ENCODE measurements around the gene ANKRD29.
"Not testable (repeated sequence)": the region's sequence is repeated elsewhere in the genome, so short reads cannot be mapped to it uniquely, and the experiment has no call there.

ANKRD29 gene

DNA sequence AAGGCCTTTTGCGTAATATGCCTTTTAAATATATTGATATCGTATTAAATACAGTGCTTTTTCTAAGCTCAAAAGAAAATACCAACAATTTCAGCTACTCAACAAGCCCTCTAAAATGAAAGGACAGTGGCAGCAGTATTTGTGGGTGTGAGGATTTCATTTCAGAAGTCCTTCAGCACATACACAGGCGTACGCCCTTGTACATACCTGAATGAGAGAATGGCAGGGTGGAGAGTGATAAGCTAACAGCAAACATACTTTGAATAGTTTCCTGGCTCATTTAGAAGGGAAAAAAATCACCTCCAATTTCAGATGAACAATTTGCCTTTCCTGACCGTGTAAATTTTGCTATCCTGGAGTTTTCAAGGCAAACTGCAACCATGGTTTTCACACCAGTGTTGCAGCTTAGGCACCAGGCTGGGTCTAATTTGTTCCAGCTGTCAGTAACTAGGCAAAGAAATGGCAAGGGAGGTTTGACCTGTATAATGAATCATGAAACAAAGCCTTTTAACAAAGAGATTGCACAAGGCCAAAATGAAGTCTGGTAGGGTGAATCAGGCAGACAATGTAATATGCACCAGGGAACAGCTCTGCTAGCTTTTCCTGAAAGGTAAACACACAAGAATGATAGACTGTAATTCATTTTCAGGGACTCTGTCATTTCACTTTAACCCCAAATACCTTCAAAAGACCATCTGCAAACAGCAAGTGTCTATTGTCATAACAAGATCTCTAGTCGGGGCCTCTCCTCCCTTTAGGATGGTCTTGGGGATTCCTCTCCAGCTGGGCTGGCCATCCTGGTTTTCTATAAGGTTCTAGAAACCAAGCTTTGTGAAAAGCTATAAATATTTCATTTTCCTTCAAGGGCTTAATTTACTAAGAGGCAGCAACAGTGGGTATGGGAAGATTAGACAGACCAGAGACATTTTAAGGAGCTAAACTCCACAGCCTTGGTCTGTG lies 11.5 kb downstream of the ANKRD29 start:
- H3K9me3 Mint-ChIP-seq: no peaks in the 10 kb centered on the region

DNA sequence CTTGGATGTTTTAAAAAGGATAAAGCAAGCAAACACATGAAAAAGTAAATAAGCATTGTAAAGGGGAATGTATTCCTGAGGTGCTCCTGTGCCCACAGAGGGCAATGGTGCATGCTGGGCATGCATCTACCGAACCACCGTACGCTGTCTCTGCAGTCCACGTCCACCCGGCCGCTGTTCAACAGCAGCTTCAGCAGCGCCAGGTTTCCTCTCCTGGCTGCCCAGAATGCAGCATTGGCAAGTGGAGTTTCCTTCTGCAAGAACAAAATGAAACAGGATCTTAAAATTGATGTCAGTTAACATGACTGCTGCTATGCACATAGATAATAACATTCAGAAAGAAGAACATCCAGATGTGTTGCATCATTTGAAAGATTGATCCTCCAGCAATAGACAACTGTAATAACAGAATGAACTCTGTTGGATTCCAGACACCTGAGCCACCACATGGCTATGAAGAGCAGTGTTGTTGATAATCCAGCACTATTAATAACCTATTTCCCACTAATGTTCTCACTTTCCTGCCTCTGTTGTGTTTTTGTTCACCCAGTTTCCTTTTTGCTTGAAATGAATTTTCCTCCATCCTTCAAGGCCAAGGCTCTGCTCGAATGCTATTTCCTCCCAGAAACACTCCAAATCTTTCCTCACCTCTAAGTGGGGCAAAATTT lies 13.6 kb downstream of the ANKRD29 start:
- peaks cover 33% of the 10 kb centered on the region for H3K27me3 Mint-ChIP-seq
- no peaks in the 10 kb centered on the region for H3K4me1 Mint-ChIP-seq
- no peak for DNase-seq (ENCODE audit: low spot score in 2 of 2)
- ATAC-seq (replicated peaks; ENCODE audit: extremely low read depth, poor library complexity, severe bottlenecking): no peak
- no peaks in the 10 kb centered on the region for H3K9me3 Mint-ChIP-seq
- no peak overlapping the region for H3K27ac Mint-ChIP-seq (ENCODE audit: low read depth)
- no peak overlapping the region for H3K4me3 Mint-ChIP-seq
- no peaks in the 10 kb centered on the region for H3K36me3 Mint-ChIP-seq (ENCODE audit: insufficient read depth)

More for the DNA sequence above, 11.5 kb downstream of the ANKRD29 start:
- Mint-ChIP-seq H3K36me3 (ENCODE audit: insufficient read depth) (no peaks in the 10 kb centered on the region), H3K4me1 (no peaks in the 10 kb centered on the region), H3K4me3 (no peak overlapping the region), H3K27ac (ENCODE audit: low read depth) (no peak overlapping the region), H3K27me3 (peaks cover 33% of the 10 kb centered on the region)
- ATAC-seq (replicated peaks; ENCODE audit: extremely low read depth, poor library complexity, severe bottlenecking) (no peak), DNase-seq (ENCODE audit: low spot score in 2 of 2) (no peak)

DNA sequence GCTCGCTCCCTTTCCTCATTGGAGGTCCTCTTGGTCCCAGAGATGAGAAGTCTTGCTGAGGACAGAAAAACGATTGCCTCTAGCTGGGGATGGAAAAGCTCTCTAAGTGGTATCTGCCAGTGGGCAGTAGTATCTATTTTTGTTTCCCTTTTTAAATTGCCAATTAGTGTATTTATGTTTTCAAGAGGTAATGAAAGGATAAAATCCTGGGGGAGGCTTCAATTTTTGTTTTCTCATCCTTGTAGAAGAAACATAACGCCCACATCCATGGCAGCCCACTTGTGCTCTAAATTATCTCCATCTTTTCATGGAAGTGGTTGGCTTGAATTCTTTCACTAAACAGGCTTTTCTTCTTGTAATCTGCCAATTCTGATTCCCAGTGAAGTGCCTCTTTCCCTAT lies 14.3 kb downstream of the ANKRD29 start:
- Mint-ChIP-seq H3K4me1 (no peaks in the 10 kb centered on the region), H3K4me3 (no peak overlapping the region), H3K27me3 (peaks cover 33% of the 10 kb centered on the region), H3K27ac (ENCODE audit: low read depth) (no peak overlapping the region), H3K9me3 (no peaks in the 10 kb centered on the region), H3K36me3 (ENCODE audit: insufficient read depth) (no peaks in the 10 kb centered on the region)
- DNase-seq (ENCODE audit: low spot score in 2 of 2): no peak
- no peak for ATAC-seq (replicated peaks; ENCODE audit: extremely low read depth, poor library complexity, severe bottlenecking)

DNA sequence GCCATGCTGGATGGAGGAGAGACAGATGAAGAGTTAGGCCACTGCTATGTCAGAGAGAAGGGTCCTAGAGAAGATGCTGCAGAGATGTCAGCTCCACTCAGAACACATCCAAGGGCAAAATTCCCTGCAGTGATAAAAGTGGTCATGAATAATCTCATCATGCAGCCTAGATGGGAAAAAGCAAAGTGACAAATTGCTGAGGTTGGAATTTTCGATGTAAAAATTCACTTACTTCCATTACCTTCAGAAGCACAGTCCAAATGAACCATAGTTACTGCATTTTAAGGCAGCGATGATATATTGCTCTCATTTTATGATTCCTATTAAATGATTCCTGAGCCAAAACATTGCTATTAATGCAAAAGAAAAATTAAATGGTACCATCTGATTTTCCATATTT lies 16.4 kb downstream of the ANKRD29 start:
- H3K9me3 Mint-ChIP-seq: no peaks in the 10 kb centered on the region
- H3K4me3 Mint-ChIP-seq: no peak overlapping the region
- no peak overlapping the region for H3K27ac Mint-ChIP-seq (ENCODE audit: low read depth)
- H3K27me3 Mint-ChIP-seq: peaks cover 18% of the 10 kb centered on the region
- no peaks in the 10 kb centered on the region for H3K4me1 Mint-ChIP-seq
- ATAC-seq (replicated peaks; ENCODE audit: extremely low read depth, poor library complexity, severe bottlenecking) (no peak), DNase-seq (ENCODE audit: low spot score in 2 of 2) (no peak)
- H3K36me3 Mint-ChIP-seq (ENCODE audit: insufficient read depth): no peaks in the 10 kb centered on the region

DNA sequence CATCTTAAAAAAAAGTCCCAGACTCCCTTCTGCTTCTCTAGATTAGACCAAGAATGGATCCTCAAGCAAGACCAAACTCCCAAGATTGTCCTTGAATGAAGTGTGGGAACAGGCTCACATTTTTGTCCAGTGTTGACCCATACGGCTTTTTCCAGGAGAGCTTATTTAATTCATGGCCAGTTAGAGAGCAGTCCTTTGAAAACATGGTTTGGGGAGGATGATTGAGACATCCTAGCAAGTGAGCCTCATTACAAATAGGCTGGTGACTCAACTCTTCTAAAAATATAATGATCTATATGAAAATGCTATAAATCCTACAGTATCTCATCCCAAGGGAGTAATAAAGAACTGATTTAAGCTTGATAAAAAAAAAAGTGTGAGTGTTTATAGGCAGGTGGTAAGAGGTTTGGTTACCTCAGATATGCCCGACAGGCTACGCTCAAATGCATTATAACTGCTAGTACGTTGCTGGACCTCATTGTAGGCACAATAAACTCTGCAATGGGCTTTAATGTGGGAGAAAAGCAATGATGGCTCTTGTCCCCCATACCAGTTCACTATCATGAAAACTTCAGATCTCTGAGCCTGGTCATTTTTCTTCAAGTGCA lies 17.0 kb downstream of the ANKRD29 start:
- ATAC-seq (replicated peaks; ENCODE audit: extremely low read depth, poor library complexity, severe bottlenecking): no peak
- Mint-ChIP-seq H3K27ac (ENCODE audit: low read depth) (no peak overlapping the region), H3K4me3 (no peak overlapping the region), H3K9me3 (no peaks in the 10 kb centered on the region), H3K36me3 (ENCODE audit: insufficient read depth) (no peaks in the 10 kb centered on the region), H3K27me3 (peaks cover 17% of the 10 kb centered on the region), H3K4me1 (no peaks in the 10 kb centered on the region)
- DNase-seq (ENCODE audit: low spot score in 2 of 2): no peak

DNA sequence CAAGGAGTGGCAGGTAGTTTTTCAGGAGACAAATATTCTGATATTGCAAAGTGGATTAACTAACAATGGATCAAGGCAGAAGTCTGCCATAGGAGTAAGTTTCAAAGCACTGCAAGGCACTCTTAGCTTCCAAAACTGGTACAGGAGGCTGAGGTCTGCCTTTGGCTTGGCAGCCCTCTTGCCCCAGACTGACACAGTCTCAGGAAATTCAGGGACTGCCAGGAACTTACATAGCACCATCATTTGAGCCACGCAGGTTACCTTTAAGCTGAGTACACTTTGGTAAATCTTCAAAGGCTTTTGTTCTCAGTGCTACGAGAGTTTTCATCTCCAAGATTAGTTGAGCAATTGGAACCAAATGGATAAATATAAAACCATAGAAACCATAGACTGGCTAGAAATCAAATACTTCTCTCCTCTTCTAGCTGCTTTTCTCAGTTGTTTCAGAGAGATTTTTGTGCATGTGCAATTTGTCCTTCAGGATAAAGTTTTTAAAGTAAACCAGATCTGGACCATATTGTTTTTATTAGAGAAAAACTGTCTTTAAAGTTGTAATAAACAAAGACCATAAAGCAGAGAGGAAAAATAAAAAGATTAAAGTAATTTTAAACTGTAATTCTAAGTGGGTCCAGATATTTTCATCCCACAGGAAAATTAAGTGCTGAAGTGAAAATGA lies 18.8 kb downstream of the ANKRD29 start:
- no peak for DNase-seq (ENCODE audit: low spot score in 2 of 2)

DNA sequence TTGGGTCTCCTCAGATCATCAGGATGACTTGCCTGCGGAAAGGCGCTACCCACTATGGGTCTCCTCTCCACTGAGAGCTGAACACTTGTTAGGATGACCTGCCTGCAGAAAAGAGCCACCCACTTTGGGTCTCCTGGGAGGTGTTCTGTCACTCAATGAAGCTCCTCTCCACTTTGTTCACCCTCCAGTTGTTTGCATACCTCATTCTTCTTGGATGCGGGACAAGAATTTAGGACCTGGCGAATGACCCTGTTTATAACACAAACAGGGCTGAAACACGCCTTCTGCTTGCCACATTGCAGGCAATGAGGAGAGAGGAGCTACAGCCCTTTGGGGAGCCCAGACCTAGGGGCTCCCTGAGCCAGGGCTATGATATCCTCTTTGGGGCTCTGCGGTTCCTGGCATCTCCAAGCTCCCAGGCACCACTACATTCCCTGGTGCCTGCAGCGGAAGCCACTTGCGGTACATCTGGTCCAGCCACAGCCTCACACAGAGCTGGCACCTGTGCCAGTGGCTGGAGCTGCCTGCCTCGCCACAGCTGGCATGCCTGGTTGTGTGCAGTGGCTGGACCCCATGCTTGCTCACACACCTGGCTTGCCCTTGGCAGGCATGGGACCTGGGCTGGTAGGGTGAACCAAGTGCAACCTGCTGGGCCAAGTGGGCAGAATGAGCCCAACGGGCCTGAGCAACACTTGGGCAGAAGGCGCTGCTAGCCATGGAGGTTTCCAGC lies 20.6 kb downstream of the ANKRD29 start:
- H3K27ac Mint-ChIP-seq (ENCODE audit: low read depth): no peak overlapping the region
- H3K9me3 Mint-ChIP-seq: no peaks in the 10 kb centered on the region
- ATAC-seq (replicated peaks; ENCODE audit: extremely low read depth, poor library complexity, severe bottlenecking) (no peak), DNase-seq (ENCODE audit: low spot score in 2 of 2) (no peak)
- no peak overlapping the region for H3K4me3 Mint-ChIP-seq
- no peaks in the 10 kb centered on the region for H3K36me3 Mint-ChIP-seq (ENCODE audit: insufficient read depth)
- H3K27me3 Mint-ChIP-seq: peaks cover 4% of the 10 kb centered on the region
- no peaks in the 10 kb centered on the region for H3K4me1 Mint-ChIP-seq

More for the DNA sequence above, 18.8 kb downstream of the ANKRD29 start:
- Mint-ChIP-seq H3K4me1 (no peaks in the 10 kb centered on the region), H3K4me3 (no peak overlapping the region), H3K9me3 (no peaks in the 10 kb centered on the region), H3K27me3 (peaks cover 17% of the 10 kb centered on the region), H3K27ac (ENCODE audit: low read depth) (no peak overlapping the region), H3K36me3 (ENCODE audit: insufficient read depth) (no peaks in the 10 kb centered on the region)
- no peak for ATAC-seq (replicated peaks; ENCODE audit: extremely low read depth, poor library complexity, severe bottlenecking)

DNA sequence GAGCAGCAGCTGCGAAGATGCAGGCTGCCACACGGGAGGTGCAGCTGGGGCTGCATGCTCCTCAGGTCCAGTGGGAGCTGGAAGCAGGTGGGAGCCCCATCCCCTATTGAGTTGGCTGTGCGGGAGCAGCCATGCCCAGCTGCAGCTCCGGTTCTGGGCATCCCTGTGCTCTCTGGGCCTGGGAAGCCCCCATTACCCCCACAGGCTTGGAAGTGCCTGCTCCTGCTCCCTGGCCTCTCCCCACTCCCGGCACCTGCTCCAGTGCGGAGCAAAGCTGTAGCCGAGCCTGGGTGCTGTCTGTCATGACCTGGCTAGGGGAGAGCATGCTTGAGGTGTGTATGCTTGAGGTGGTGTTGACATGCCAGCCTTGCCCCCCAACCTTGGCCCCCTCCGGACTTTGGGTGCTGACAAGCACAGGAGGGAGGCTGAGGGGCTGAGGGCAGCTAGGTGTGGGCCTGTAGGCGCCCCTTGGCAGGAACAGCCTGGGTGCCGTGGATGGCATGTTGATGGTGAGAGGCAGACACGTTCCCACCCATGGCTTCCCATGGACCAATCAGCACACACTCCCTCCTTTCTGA lies 21.5 kb downstream of the ANKRD29 start:
- Mint-ChIP-seq H3K4me3 (no peak overlapping the region), H3K4me1 (no peaks in the 10 kb centered on the region), H3K36me3 (ENCODE audit: insufficient read depth) (no peaks in the 10 kb centered on the region), H3K9me3 (no peaks in the 10 kb centered on the region), H3K27ac (ENCODE audit: low read depth) (no peak overlapping the region), H3K27me3 (no peaks in the 10 kb centered on the region)
- no peak for ATAC-seq (replicated peaks; ENCODE audit: extremely low read depth, poor library complexity, severe bottlenecking)
- DNase-seq (ENCODE audit: low spot score in 2 of 2): no peak

DNA sequence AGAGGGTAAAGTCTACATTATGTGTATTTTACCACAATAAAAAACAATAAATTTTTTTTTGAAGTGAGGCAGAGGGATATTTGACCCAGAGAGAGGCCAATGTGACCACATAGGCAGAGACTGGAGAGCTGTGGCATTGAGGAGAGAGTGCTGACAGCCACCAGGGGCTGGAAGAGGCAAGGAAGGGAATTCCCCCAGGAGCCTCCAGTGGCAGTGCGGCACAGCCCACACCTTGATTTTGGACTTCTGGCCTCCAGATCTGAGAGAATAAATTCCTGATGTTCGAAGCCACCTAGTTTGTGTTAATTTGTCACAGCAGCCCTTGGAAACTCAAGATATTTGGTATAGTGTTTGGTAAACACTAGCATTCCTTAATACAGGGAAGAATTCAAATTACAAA lies 22.7 kb downstream of the ANKRD29 start:
- Mint-ChIP-seq H3K4me1 (no peaks in the 10 kb centered on the region), H3K36me3 (ENCODE audit: insufficient read depth) (no peaks in the 10 kb centered on the region), H3K9me3 (no peaks in the 10 kb centered on the region), H3K27ac (ENCODE audit: low read depth) (no peak overlapping the region), H3K4me3 (no peak overlapping the region), H3K27me3 (peaks cover 10% of the 10 kb centered on the region)
- DNase-seq (ENCODE audit: low spot score in 2 of 2): no peak
- no peak for ATAC-seq (replicated peaks; ENCODE audit: extremely low read depth, poor library complexity, severe bottlenecking)

DNA sequence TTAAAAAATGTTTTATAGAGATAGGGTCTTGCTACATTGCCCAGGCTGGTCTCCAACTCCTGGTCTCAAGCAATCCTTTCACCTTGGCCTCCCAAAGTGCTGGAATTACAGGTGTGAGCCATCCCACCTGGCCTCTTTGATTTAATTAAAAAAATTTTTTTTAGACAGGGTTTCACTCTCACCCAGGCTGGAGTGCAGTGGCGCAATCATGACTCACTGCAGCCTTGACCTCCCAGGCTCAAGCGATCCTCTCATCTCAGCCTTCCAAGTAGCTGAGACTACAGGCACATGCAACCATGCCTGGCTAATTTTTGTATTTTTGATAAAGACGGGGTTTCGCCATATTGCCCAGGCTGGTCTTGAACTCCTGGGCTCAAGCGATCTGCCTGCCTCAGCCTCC lies 26.3 kb downstream of the ANKRD29 start:
- DNase-seq (ENCODE audit: low spot score in 2 of 2); H3K27ac Mint-ChIP-seq (ENCODE audit: low read depth); H3K9me3 Mint-ChIP-seq; H3K4me1 Mint-ChIP-seq; H3K4me3 Mint-ChIP-seq; H3K36me3 Mint-ChIP-seq (ENCODE audit: insufficient read depth); ATAC-seq (replicated peaks; ENCODE audit: extremely low read depth, poor library complexity, severe bottlenecking): not testable (repeated sequence)
- H3K27me3 Mint-ChIP-seq: peaks cover 31% of the 10 kb centered on the region

DNA sequence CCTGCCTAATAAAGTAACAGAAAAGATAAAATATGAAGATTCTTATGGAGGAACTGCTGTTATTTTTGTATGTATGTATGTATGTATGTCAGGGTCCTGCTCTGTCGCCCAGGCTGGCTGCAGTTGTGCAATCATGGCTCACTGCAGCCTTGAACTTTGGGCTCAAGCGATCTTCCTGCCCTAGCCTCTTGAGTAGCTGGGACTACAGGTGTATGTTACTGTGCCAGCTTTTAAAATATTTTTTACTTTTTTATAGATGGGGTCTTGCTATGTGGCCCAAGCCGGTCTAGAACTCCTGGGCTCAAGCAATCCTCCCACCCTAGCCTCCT lies 26.7 kb downstream of the ANKRD29 start:
- H3K36me3 Mint-ChIP-seq (ENCODE audit: insufficient read depth): no peaks in the 10 kb centered on the region
- peaks cover 32% of the 10 kb centered on the region for H3K27me3 Mint-ChIP-seq
- no peak for DNase-seq (ENCODE audit: low spot score in 2 of 2)
- no peaks in the 10 kb centered on the region for H3K4me1 Mint-ChIP-seq
- H3K27ac Mint-ChIP-seq (ENCODE audit: low read depth): no peak overlapping the region
- ATAC-seq (replicated peaks; ENCODE audit: extremely low read depth, poor library complexity, severe bottlenecking): no peak
- H3K4me3 Mint-ChIP-seq: no peak overlapping the region
- H3K9me3 Mint-ChIP-seq: no peaks in the 10 kb centered on the region

All from central memory CD8-positive, alpha-beta T cell (primary cell).